T-helper 2 cell treated with Interferon-gamma antibody and Interleukin-4, amounts not matched to agents 5 μg/mL and 100 μg/mL, for 36 hours (primary cell): ENCODE data around the gene RNF212.
A peak's percentile ranks its signal among the peaks of the same experiment; 100 is the strongest.
"Not testable (repeated sequence)": the region's sequence is repeated elsewhere in the genome, so short reads cannot be mapped to it uniquely, and the experiment has no call there.

Experiments used
- DNase-seq: peaks from one replicate; pipeline ENCODE4 v3.0.0; 2021; ENCODE audit warnings: low spot score
- H3K27ac Mint-ChIP-seq: one replicate; pipeline ENCODE4 v1.8.0; 2021; ENCODE audit warnings: mild to moderate bottlenecking, mixed read lengths
- H3K27me3 Mint-ChIP-seq: one replicate; pipeline ENCODE4 v1.8.0; 2021; ENCODE audit warnings: low read depth, mixed read lengths
- H3K36me3 Mint-ChIP-seq: one replicate; pipeline ENCODE4 v1.8.0; 2021; ENCODE audit warnings: low read depth, mixed read lengths
- H3K4me1 Mint-ChIP-seq: one replicate; pipeline ENCODE4 v1.8.0; 2021; ENCODE audit warnings: low read depth, mixed read lengths
- H3K4me3 Mint-ChIP-seq: one replicate; pipeline ENCODE4 v1.8.0; 2022; ENCODE audit warnings: mild to moderate bottlenecking, moderate library complexity, mixed read lengths
- H3K9me3 Mint-ChIP-seq: one replicate; pipeline ENCODE4 v1.8.0; 2021; ENCODE audit warnings: mixed read lengths

The RNF212 gene

DNA sequence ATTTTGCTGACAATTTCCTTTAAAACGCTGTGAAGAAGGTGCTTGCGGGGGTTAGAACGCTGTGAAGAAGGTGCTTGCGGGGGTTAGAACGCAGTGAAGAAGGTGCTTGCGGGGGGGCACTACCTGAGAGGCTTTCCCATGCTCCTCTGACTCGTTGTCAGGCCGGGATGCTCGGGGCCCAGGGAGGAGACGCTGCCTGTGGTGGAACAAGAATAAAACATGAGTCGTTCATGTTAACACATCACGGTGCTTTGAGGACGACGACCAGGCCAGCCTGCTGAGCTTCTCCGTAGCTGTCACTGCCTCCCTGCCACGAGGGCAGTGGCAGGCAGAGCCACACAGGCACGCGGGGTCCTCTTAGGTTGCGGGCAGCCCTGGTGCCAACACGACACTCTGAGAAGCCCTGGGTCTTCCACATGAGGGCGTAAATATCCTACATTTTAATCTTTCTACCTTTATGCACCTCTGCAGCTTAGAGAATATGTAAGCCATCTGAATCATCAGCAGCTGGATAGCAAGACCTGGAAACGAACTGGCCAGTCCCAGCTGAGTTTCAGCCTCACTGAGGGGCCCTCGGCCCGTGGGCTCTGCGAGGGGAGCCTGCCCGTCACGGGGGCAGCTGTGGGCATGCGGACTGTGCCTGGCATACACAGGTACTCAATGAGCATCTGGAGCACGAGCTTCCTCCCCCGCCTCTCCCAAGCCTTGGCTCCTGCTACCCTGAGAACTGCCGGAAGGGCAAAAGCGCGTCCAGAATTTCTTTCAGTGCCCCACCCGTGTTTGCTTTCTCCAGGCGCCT is 55.0 kb downstream of the RNF212 start:
- Mint-ChIP-seq H3K4me1 (peaks cover 16% of the 10 kb centered on the region), H3K27ac (no peak overlapping the region), H3K36me3 (no peaks in the 10 kb centered on the region), H3K27me3 (peaks cover 7% of the 10 kb centered on the region), H3K4me3 (no peak overlapping the region), H3K9me3 (no peaks in the 10 kb centered on the region)
- no peak for DNase-seq

- no peaks in the 10 kb centered on the region for H3K9me3 Mint-ChIP-seq
- no peak overlapping the region for H3K4me3 Mint-ChIP-seq
- no peak overlapping the region for H3K27ac Mint-ChIP-seq
- H3K4me1 Mint-ChIP-seq = peaks cover 10% of the 10 kb centered on the region
- H3K36me3 Mint-ChIP-seq = no peaks in the 10 kb centered on the region
- no peak for DNase-seq
- peaks cover 11% of the 10 kb centered on the region for H3K27me3 Mint-ChIP-seq
Observed at GRCh38 chr4:1057403-1057745, 56.0 kb downstream of the RNF212 start.

DNA sequence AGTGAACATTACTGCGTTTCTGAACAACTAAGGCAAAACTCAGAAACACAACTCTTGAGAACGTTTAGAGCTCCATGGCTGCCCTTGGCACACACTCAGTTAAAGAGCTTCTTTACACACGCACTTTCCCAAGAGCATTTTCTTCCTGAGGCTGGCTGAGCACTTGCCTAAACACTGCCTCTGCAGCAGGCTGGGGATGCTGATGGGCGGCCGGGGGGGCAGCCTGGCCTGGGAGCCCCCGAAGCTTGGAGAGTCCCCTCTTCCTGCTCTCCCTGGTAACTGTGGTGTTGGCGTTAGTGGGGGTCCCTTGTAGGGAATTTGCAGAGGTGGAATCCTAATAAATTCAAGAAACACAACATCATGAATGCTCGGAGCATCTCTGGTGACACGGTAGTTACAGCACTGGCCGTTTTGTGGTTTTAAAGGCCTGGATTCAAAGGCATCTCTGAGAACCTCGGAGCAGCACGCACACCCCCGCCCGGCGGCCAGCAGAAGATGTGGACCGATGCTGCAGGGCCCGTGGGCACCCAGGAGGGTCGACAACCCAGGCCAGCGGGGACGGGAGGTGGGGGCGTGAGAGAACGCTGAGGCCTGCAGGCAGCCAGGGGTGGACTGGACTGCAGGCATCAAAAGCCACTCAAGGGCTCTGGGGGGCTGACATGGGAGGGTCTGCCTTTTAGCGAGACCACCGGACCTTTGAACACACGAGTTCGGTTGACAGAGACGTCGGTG is 56.5 kb downstream of the RNF212 start:
- Mint-ChIP-seq H3K27ac (no peak overlapping the region), H3K4me3 (no peak overlapping the region), H3K9me3 (no peaks in the 10 kb centered on the region), H3K36me3 (no peaks in the 10 kb centered on the region), H3K4me1 (peaks cover 5% of the 10 kb centered on the region), H3K27me3 (peaks cover 11% of the 10 kb centered on the region)
- DNase-seq = no peak

DNA sequence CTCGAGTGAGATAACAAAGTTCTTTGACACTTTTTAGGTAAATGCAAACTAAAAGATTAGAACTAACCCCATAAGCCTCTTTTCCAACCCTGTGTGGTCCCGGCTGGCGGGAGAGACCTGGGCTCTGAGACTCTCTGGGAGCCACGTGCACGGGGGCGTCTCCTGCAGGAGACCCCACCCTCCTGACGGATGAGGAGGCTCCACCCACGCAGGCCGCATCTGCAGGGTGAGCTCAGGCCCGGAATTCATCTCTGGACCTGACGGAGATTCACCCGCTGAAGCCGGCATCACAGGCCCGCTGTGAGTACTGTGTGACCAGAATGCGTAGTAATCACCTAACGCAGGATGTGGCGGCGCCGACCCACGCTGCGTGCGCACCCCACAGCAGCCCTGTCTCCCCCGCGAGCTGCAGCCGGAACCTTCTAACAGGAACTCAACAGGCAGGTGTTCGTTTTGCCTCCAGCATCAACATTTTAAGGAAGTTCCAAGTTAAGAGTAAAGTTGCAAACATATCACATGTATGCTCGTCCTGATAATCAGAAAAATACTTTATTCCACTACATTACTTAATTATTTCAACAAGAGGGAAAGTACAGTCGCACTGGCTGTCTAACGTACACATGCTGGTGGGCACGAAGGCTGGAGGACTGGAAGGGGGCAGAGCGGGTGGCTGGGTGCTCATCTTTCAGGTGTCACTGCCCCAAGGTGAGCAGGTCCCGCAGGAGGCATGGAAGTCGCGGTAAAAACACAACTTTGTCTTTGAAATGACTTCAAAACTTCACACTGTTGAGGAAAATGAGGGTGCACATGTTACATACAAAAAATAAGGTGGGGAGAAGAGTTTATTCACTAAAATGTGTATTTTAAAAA is 57.4 kb downstream of the RNF212 start:
- peak; percentile 70 for DNase-seq
- Mint-ChIP-seq H3K4me1 (peaks cover 5% of the 10 kb centered on the region), H3K9me3 (no peaks in the 10 kb centered on the region), H3K36me3 (no peaks in the 10 kb centered on the region), H3K27ac (peak overlapping the region; percentile 17), H3K27me3 (peaks cover 11% of the 10 kb centered on the region), H3K4me3 (peak overlapping the region; percentile 56)

GRCh38 chr4:1055243-1055701 is 58.1 kb downstream of the RNF212 start:
- H3K9me3 Mint-ChIP-seq, H3K4me1 Mint-ChIP-seq, H3K36me3 Mint-ChIP-seq, DNase-seq: not testable (repeated sequence)
- Mint-ChIP-seq H3K4me3 (peak overlapping the region; percentile 56), H3K27me3 (peaks cover 11% of the 10 kb centered on the region), H3K27ac (peak overlapping the region; percentile 17)

GRCh38 chr4:1054696-1055242 is 58.6 kb downstream of the RNF212 start:
- peaks cover 11% of the 10 kb centered on the region for H3K27me3 Mint-ChIP-seq
- H3K9me3 Mint-ChIP-seq, H3K36me3 Mint-ChIP-seq, H3K4me1 Mint-ChIP-seq, DNase-seq, H3K27ac Mint-ChIP-seq, H3K4me3 Mint-ChIP-seq: not testable (repeated sequence)

- not testable (repeated sequence) for H3K27ac Mint-ChIP-seq, DNase-seq, H3K4me3 Mint-ChIP-seq
Observed at GRCh38 chr4:1053891-1054290, 59.5 kb downstream of the RNF212 start.

GRCh38 chr4:1053080-1053661 is 60.2 kb downstream of the RNF212 start:
- Mint-ChIP-seq H3K4me1 (peaks cover 5% of the 10 kb centered on the region), H3K9me3 (no peaks in the 10 kb centered on the region), H3K4me3 (no peak overlapping the region), H3K27me3 (peaks cover 13% of the 10 kb centered on the region), H3K27ac (no peak overlapping the region), H3K36me3 (no peaks in the 10 kb centered on the region)
- DNase-seq = no peak

More at GRCh38 chr4:1053891-1054290, 59.5 kb downstream of the RNF212 start:
- not testable (repeated sequence) for H3K9me3 Mint-ChIP-seq, H3K4me1 Mint-ChIP-seq, H3K36me3 Mint-ChIP-seq
- H3K27me3 Mint-ChIP-seq = peaks cover 11% of the 10 kb centered on the region

- no peak overlapping the region for H3K4me3 Mint-ChIP-seq
- DNase-seq = no peak
- H3K27ac Mint-ChIP-seq = no peak overlapping the region
- no peaks in the 10 kb centered on the region for H3K36me3 Mint-ChIP-seq
- H3K9me3 Mint-ChIP-seq = no peaks in the 10 kb centered on the region
- peaks cover 19% of the 10 kb centered on the region for H3K27me3 Mint-ChIP-seq
- peaks cover 5% of the 10 kb centered on the region for H3K4me1 Mint-ChIP-seq
Observed at GRCh38 chr4:1052231-1052671, 61.1 kb downstream of the RNF212 start.

GRCh38 chr4:1051472-1051871 is 61.9 kb downstream of the RNF212 start:
- Mint-ChIP-seq H3K27ac (no peak overlapping the region), H3K9me3 (no peaks in the 10 kb centered on the region), H3K27me3 (peaks cover 22% of the 10 kb centered on the region), H3K4me3 (no peak overlapping the region), H3K4me1 (peaks cover 5% of the 10 kb centered on the region), H3K36me3 (no peaks in the 10 kb centered on the region)
- DNase-seq = no peak

DNA sequence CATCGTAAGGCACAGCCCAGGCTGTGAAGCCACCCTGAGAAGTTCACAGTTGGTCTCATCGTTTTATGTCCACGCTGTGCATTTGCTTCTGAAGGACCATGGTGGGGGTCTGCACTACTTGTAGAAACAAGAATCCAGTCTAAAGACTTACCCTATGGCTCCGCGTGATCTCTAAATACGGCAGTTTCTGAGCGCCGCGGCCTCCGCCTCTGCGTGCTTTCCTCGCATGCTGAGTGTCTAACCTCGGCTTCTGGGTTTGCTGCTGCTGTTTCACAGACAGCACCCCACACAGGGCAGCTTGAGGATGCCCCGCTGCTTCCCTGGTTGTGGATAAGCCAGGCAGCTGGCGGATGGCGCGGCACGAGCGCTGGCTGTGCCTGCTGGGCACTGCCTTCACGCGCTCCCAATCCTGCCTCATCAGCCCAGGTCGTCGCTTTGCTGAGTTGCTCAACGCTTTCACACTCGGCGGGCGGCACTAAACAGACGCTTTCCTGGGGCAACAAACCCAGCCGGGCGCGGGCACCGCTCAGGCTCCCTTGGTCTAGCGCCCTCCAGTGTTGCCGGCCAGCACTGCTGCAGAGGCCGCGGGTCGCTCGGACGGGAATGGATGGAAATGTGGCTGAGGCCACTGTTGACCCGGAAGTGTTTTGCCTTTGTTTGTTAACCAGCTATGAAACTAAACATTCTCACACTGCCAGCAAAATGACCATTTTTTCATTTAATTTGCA is 62.7 kb downstream of the RNF212 start:
- Mint-ChIP-seq H3K4me1 (no peaks in the 10 kb centered on the region), H3K36me3 (no peaks in the 10 kb centered on the region), H3K4me3 (no peak overlapping the region), H3K27ac (no peak overlapping the region), H3K27me3 (peaks cover 22% of the 10 kb centered on the region), H3K9me3 (no peaks in the 10 kb centered on the region)
- DNase-seq = no peak

DNA sequence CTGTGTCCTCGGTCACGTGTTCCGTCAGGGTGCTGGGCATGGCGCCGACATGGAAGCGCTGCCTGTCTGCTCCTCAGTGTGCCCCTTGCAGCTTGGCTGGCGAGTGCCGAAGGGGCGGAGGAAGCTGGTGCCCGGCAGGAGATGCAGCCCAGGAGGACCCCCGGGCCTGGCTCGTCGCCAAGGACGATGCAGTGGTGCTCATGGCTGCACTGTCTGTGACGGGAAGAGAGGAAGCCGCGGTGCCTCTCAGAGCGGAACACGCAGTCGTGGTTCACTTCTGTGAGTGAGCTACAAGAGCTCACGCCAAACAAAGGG is 63.8 kb downstream of the RNF212 start:
- Mint-ChIP-seq H3K27me3 (peaks cover 23% of the 10 kb centered on the region), H3K36me3 (no peaks in the 10 kb centered on the region), H3K4me3 (no peak overlapping the region), H3K4me1 (no peaks in the 10 kb centered on the region), H3K27ac (no peak overlapping the region), H3K9me3 (no peaks in the 10 kb centered on the region)
- no peak for DNase-seq
